Dendritic cell treated with granulocyte-macrophage colony-stimulating factor and Interleukin-4, amounts not matched to agents 40 ng/mL and 50 ng/mL, for 4 days (primary cell): ENCODE measurements around the gene ATMIN.
A peak's percentile ranks its signal among the peaks of the same experiment; 100 is the strongest.

ENCODE experiments used
- H3K27ac Mint-ChIP-seq: one replicate; pipeline ENCODE4 v1.8.0; 2022; ENCODE audit warnings: mild to moderate bottlenecking, mixed read lengths
- H3K27me3 Mint-ChIP-seq: one replicate; pipeline ENCODE4 v1.8.0; 2022; ENCODE audit warnings: mild to moderate bottlenecking, mixed read lengths
- H3K36me3 Mint-ChIP-seq: one replicate; pipeline ENCODE4 v1.8.0; 2022; ENCODE audit warnings: low read depth, mixed read lengths
- H3K4me1 Mint-ChIP-seq: one replicate; pipeline ENCODE4 v1.8.0; 2022; ENCODE audit warnings: low read depth, mixed read lengths
- H3K4me3 Mint-ChIP-seq: one replicate; pipeline ENCODE4 v1.8.0; 2022; ENCODE audit warnings: mild to moderate bottlenecking, moderate library complexity, mixed read lengths
- H3K9me3 Mint-ChIP-seq: one replicate; pipeline ENCODE4 v1.8.0; 2022; ENCODE audit warnings: mixed read lengths
- intact Hi-C: fragments of 100-400 bp; cut with micrococcal nuclease; formaldehyde crosslinking; loops from one replicate; pipeline ENCODE4 v1.15.0; 2022

Gene ATMIN

DNA sequence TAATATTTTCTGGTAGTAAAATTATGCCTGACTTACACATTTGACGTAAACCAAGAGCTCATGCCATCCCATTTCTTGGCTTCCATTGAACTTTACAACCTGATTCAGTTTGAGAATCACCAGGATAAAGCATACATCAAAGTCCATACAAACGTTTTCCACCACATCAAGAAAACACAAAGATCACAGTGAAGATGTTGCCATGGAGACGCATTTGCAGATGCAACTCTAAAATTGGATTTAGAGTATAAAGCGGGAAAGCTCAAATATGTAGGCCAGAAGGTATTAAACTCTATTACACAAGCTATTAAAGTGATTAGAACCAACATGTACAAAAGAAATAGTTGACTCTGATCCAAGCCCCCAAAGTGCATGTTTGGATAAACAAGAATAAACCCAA lies 31.0 kb downstream of the ATMIN start:
- Mint-ChIP-seq H3K4me3 (no peak overlapping the region), H3K27ac (no peak overlapping the region), H3K9me3 (no peaks in the 10 kb centered on the region), H3K4me1 (peaks cover 2% of the 10 kb centered on the region), H3K27me3 (no peaks in the 10 kb centered on the region), H3K36me3 (no peaks in the 10 kb centered on the region)
- intact Hi-C loops: no loop called here

DNA sequence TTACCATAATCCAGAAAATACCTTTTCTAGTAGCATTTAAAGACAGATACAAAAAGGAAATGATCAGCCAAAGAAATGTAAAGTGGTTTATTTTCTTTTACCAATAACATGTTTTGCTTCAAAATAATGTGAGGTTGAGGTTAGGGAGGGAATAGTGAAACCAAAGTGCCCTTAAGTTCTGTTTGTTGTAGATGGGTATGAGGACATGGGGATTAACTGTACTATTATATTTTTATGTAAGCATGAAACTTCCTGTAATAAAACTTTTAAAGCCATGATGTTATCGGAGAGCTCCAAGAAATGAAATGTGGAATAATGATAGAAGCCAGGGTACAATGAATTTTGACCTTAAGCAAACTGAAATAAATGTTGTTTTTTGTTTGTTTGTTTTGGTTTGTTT lies 31.5 kb downstream of the ATMIN start:
- intact Hi-C loops: no loop called here
- Mint-ChIP-seq H3K4me1 (peaks cover 5% of the 10 kb centered on the region), H3K36me3 (no peaks in the 10 kb centered on the region), H3K27ac (no peak overlapping the region), H3K27me3 (no peaks in the 10 kb centered on the region), H3K4me3 (no peak overlapping the region), H3K9me3 (no peaks in the 10 kb centered on the region)

DNA sequence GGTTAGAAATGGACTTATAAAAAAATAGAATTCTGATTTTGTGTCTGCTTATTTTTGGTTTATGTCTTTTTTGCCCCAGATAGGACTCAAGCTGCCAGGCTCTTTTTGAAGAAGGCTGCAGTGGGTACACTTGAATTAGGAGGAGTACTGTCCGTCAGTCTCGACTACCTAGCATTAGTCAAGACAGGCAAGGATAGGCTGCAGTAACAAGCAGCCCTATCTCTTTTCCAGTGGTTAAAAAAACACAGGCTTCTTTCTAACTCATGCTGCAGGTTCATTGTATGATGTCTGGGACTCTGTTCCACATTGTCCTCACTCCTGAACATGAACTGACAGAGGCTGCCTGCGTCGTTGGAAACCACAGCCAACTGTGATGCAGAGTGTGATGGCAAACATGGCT lies 33.4 kb downstream of the ATMIN start:
- intact Hi-C loops: no loop called here
- no peak overlapping the region for H3K27ac Mint-ChIP-seq
- H3K27me3 Mint-ChIP-seq: no peaks in the 10 kb centered on the region
- H3K4me1 Mint-ChIP-seq: peaks cover 5% of the 10 kb centered on the region
- H3K9me3 Mint-ChIP-seq: no peaks in the 10 kb centered on the region
- H3K4me3 Mint-ChIP-seq: no peak overlapping the region
- no peaks in the 10 kb centered on the region for H3K36me3 Mint-ChIP-seq

DNA sequence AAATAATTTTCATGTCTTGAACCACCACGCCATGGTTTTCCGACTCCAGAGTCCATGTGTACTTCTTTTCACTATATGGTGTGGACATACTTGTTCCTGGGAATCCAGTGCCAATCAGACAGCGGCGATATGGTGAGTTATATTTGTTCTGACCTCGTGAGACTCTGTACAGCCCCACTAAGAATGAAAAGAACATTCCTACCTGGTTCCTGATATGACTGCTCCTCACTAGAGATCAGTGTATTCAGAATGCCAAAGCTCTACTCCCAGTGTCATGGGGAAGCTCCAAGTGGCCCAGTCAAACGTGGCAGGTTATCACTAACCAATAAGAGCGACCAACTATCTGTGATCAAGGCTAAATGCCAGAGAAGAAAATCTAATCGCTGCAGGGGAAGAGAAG lies 35.3 kb downstream of the ATMIN start:
- intact Hi-C loops: no loop called here
- H3K27me3 Mint-ChIP-seq: no peaks in the 10 kb centered on the region
- H3K4me1 Mint-ChIP-seq: peaks cover 5% of the 10 kb centered on the region
- H3K27ac Mint-ChIP-seq: no peak overlapping the region
- no peak overlapping the region for H3K4me3 Mint-ChIP-seq
- H3K36me3 Mint-ChIP-seq: no peaks in the 10 kb centered on the region
- no peaks in the 10 kb centered on the region for H3K9me3 Mint-ChIP-seq

DNA sequence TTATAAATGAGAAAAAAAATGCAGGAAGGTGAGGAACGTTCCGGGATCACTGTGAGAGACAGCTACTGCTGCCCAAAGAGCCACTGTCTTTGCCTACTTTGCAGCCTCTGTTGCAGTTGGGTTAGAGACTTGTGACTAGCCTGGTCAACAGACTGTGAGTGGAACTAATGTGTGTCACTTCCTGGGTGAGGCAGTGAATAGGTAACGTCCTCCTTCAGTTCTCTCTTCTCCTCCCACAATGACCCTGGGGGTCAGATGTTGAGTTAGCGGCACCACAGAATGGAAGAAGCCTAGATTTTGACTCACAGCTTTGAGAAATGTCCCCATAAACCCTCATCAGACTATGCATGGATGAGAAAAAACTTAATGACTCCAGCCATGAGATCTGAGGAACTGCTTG lies 36.2 kb downstream of the ATMIN start:
- no peak overlapping the region for H3K27ac Mint-ChIP-seq

DNA sequence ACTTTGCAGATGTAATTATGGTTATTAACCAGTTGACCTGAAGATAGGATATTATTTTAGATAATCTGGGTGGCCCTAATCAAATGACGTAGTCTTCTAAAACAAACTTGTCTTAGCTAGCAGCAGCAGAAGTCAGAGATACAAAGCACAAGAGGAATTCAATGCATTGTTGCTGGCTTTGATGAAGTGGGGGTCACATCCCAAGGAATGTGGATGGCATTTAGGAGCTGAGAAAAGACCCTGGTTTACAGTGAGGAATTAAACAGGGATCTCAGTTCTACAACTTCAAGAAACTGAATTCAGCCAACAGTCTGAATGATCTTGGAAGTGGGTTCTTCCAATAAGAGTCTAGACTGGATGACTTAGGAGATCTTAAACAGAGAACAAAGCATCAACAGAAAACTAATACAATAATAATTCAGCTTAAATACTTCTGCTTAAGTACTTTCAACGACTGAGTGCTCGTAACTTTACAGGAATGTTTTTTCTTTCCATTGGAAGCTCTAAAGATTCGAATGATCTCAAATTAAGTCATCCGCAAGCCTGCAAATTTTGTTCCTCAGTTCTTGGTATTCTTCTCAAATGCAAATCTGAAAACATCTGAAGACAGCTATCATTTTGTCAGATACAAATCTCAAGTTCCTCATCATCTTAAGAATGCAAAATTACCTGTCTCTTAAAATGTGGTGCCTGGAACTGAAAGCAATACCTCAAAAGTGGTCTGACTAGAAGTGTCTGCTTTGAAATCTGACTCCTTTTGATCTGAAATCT lies 38.1 kb downstream of the ATMIN start:
- Mint-ChIP-seq H3K9me3 (no peaks in the 10 kb centered on the region), H3K36me3 (no peaks in the 10 kb centered on the region), H3K27me3 (no peaks in the 10 kb centered on the region), H3K27ac (no peak overlapping the region), H3K4me3 (no peak overlapping the region), H3K4me1 (peaks cover 10% of the 10 kb centered on the region)
- intact Hi-C loops: no loop called here

More for the DNA sequence above, 36.2 kb downstream of the ATMIN start:
- Mint-ChIP-seq H3K36me3 (no peaks in the 10 kb centered on the region), H3K27me3 (no peaks in the 10 kb centered on the region), H3K9me3 (no peaks in the 10 kb centered on the region), H3K4me3 (no peak overlapping the region), H3K4me1 (peaks cover 5% of the 10 kb centered on the region)
- intact Hi-C loops: no loop called here

DNA sequence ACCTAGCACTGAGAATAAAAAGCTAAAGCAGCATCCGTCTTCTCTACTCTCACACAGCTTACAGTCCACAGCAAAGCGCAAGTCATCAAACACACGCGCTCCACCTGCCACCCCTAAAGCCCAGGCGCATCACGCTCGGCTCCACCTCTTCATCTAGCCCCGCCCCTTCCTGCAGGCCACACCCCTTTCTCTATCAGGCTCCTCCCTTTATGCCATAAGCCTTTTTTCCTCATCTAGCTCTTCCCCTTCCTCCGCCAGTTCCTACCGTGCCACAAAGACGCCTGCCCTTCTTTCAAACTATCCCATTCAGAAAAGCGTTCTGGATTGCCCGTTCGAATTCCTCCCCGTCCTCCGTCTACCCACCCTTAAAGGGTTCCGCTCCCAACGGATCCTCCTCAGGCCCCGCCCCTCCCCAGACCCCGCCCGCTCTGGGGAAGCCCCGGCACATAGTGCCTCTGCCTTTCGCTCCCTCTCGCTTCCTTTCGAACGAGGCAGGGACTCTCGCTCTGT lies 41.0 kb downstream of the ATMIN start:
- Mint-ChIP-seq H3K9me3 (no peaks in the 10 kb centered on the region), H3K27me3 (no peaks in the 10 kb centered on the region), H3K27ac (no peak overlapping the region), H3K36me3 (no peaks in the 10 kb centered on the region), H3K4me3 (no peak overlapping the region), H3K4me1 (peaks cover 8% of the 10 kb centered on the region)
- intact Hi-C loops: loop anchor here (1.0 to 2.0 kb wide), 5 partner anchors 20 to 238 kb away; partner anchors contain the start of genes ATMIN, CENPN, GAN and GCSH

DNA sequence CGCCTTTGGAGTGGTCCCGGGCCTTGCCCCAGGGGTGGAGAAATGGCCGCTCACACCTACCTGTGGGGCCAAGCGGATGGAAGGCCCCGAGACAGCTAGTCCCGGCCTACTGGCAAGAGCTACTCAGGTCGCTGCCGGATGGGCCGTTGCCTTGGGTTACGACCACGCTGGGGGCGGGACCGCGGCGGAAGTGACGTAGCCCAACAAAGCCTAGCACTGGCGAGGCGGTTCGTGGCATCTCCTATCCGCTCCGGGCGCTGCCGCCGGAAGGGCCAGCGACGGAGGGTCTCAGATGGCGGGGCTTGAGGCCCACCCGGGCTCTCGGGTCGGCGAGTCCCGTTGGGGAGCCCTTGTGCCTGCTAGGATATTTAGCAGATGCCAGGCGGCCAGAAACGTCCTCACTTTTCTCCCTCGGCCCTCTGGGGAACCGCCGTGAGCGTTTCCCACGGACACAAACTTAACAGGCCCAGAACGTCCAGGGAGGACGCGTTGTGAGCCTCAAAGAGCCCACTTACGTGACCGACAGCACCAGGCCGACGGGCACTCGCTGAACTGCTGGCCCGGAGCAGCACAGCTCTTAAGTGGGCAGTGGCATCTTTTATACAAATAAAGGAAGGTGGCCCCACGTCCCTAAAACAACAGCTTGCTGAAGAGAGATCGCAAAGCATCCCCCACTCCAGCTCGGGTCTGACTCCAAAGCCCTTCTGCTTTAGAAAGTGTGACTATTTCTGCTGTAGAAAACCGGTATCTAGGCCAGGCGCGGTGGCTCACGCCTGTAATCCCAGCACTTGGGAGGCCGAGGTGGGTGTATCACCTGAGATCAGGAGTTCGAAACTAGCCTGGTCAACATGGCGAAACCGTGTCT lies 41.7 kb downstream of the ATMIN start, which contains the start of gene C16orf46:
Gene C16orf46 (minus strand): TSS at position 163 of the 865 bp plus-strand sequence. CDS start 13,283 bp downstream, outside the sequence.
- Mint-ChIP-seq H3K4me3 (no peak within 1 kb of the TSS), H3K36me3 (no peaks in the 10 kb centered on the region), H3K4me1 (peaks cover 5% of the 10 kb centered on the region), H3K9me3 (no peaks in the 10 kb centered on the region), H3K27me3 (no peaks in the 10 kb centered on the region), H3K27ac (no peak within 1 kb of the TSS)
- intact Hi-C loops: loop anchor here (1.0 to 2.0 kb wide), 4 partner anchors 19 to 237 kb away; partner anchors contain the start of genes CENPN, GAN and GCSH

DNA sequence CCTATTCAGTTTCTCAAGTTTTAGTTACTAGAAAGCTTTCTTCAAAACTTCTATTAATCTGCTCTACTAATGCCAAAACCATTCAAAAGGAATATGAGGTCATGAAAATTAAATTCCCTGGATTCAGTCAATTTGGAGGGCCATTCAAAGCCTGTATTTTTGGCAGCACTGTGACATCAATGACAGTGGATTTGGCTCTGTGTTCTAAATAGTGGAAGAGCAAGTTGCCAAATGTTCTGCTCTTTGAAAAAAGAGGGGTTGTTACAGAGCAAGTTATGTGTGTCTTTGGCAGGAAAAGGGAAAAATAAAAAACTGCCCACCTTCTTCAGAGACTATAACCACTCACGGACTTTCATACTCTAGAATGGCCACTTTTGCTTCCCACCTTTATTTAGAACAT lies 44.6 kb downstream of the ATMIN start:
- no peak overlapping the region for H3K4me3 Mint-ChIP-seq
- H3K4me1 Mint-ChIP-seq: peaks cover 5% of the 10 kb centered on the region
- no peaks in the 10 kb centered on the region for H3K9me3 Mint-ChIP-seq
- no peak overlapping the region for H3K27ac Mint-ChIP-seq
- intact Hi-C loops: no loop called here
- no peaks in the 10 kb centered on the region for H3K36me3 Mint-ChIP-seq
- H3K27me3 Mint-ChIP-seq: no peaks in the 10 kb centered on the region

DNA sequence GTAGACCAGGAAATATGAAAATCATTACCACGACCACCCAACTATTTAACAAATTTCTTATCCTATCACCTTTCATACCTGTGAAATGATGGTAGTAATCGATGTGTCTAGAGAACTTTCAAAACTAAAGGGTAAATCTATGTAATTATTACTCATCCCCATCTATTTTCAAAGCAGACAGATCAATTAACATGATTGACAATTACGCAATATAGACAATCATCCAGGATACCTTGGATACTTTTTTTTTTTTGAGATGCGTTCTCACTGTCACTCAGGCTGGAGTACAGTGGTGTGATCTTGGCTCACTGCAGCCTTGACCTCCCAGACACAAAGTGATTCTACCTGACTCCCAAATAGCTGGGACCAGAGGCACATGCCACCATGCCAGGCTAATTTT lies 45.4 kb downstream of the ATMIN start:
- Mint-ChIP-seq H3K27ac (no peak overlapping the region), H3K9me3 (no peaks in the 10 kb centered on the region), H3K4me1 (peaks cover 5% of the 10 kb centered on the region), H3K27me3 (no peaks in the 10 kb centered on the region), H3K4me3 (no peak overlapping the region), H3K36me3 (no peaks in the 10 kb centered on the region)
- intact Hi-C loops: no loop called here

DNA sequence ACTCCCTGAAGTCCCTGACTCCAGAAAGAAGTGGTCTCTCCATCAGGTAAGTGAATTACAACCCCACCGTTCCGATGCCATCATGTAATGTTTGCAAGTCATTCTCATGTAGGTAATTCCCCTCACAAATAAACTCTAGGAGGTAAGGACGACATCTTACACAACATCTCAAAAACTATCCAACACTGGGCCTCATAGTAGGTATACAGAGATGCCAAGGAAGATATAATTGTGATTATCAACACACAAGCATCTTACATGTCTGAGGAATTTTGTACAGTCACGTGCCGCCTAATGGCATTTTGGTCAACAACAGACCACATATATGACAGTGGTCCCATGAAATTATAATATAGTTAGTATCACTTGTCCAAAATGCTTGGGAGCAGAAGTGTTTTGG lies 53.2 kb downstream of the ATMIN start:
- Mint-ChIP-seq H3K4me1 (no peaks in the 10 kb centered on the region), H3K27ac (no peak overlapping the region), H3K36me3 (no peaks in the 10 kb centered on the region), H3K9me3 (no peaks in the 10 kb centered on the region), H3K4me3 (no peak overlapping the region), H3K27me3 (no peaks in the 10 kb centered on the region)
- intact Hi-C loops: no loop called here

DNA sequence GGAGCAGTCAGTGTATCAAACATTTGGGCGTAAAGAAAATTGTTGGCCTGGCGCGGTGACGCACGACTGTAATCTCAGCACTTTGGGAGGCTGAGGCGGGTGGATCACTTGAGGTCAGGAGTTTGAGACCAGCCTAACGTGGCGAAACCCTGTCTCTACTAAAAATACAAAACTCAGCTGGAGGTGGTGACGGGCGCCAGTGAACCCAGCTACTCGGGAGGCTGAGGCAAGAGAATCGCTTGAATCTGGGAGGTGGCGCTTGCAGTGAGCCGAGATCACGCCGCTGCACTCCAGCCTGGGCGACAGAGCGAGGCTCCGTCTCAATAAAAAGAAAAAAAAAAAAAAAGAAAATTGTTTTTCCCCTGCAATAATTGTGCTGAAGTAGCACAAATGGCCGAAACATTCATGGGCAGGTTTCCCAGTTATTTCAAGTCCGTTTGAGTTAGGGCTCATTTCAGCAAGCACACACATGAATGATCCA lies 59.2 kb downstream of the ATMIN start:
- no peak overlapping the region for H3K27ac Mint-ChIP-seq
- H3K4me3 Mint-ChIP-seq: no peak overlapping the region
- peaks cover 12% of the 10 kb centered on the region for H3K4me1 Mint-ChIP-seq
- H3K36me3 Mint-ChIP-seq: no peaks in the 10 kb centered on the region
- intact Hi-C loops: no loop called here
- peaks cover 8% of the 10 kb centered on the region for H3K27me3 Mint-ChIP-seq
- H3K9me3 Mint-ChIP-seq: no peaks in the 10 kb centered on the region

DNA sequence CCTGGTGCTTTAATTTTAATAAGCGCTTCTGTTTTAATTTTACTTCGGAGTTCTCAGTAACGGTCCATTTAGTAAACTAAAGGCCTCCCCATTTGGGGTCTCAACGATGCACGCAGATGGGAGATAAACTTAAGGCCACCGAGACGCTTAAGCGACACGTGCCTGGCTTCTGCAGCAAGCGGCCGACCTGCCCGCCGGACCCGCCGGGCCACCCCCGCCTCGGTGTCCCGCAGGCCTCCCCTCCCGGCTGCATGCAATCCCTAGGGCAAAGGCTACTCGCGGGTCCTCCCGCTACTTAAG lies 60.0 kb downstream of the ATMIN start:
- peaks cover 8% of the 10 kb centered on the region for H3K27me3 Mint-ChIP-seq
- intact Hi-C loops: no loop called here
- H3K9me3 Mint-ChIP-seq: no peaks in the 10 kb centered on the region
- H3K4me1 Mint-ChIP-seq: peaks cover 12% of the 10 kb centered on the region
- peak overlapping the region; percentile 27 for H3K27ac Mint-ChIP-seq
- no peaks in the 10 kb centered on the region for H3K36me3 Mint-ChIP-seq
- peak overlapping the region; percentile 82 for H3K4me3 Mint-ChIP-seq
